IPS-18c (cell line): ENCODE data around the gene KLHL11.

ENCODE experiments used
- H3K4me3 ChIP-seq: 2 replicates; pipeline ENCODE4 v1.7.0; 2013; ENCODE audit warnings: low read depth, mild to moderate bottlenecking, low read length, moderate library complexity; ENCODE audit not compliant: insufficient read depth
- H3K9me3 ChIP-seq: one replicate; pipeline ENCODE4 v1.6.1; 2013; ENCODE audit warnings: mild to moderate bottlenecking, low read length, moderate library complexity; ENCODE audit not compliant: control insufficient read depth, insufficient read depth

KLHL11 gene

GRCh38 chr17:41822216-41823140 is 42.7 kb downstream of the KLHL11 start:
- Histone ChIP-seq H3K9me3 (peaks cover 2% of the 10 kb centered on the region), H3K4me3 (no peak overlapping the region)

- H3K9me3 ChIP-seq, result peaks cover 2% of the 10 kb centered on the region
These were observed 43.4 kb downstream of the KLHL11 start for GRCh38 chr17:41821776-41822175.

GRCh38 chr17:41818024-41818423 is 47.2 kb downstream of the KLHL11 start:
- H3K9me3 ChIP-seq, result peaks cover 2% of the 10 kb centered on the region
- H3K4me3 ChIP-seq, result no peak overlapping the region

More at GRCh38 chr17:41821776-41822175, 43.4 kb downstream of the KLHL11 start:
- H3K4me3 ChIP-seq, result no peak overlapping the region

- Histone ChIP-seq H3K4me3 (no peak overlapping the region), H3K9me3 (peaks cover 2% of the 10 kb centered on the region)
These were observed 48.4 kb downstream of the KLHL11 start for GRCh38 chr17:41816637-41817320.

- Histone ChIP-seq H3K4me3 (peak overlapping the region; percentile 96), H3K9me3 (peaks cover 2% of the 10 kb centered on the region)
These were observed 51.0 kb downstream of the KLHL11 start for GRCh38 chr17:41814195-41814594.

- Histone ChIP-seq H3K4me3 (peak overlapping the region; percentile 96), H3K9me3 (peaks cover 2% of the 10 kb centered on the region)
These were observed 51.5 kb downstream of the KLHL11 start for GRCh38 chr17:41813699-41814124.

- peak overlapping the region; percentile 96 for H3K4me3 ChIP-seq
- H3K9me3 ChIP-seq, result peaks cover 4% of the 10 kb centered on the region
These were observed 52.0 kb downstream of the KLHL11 start for GRCh38 chr17:41813152-41813680.

GRCh38 chr17:41812381-41813151 is 52.7 kb downstream of the KLHL11 start, which contains the start of gene FKBP10:
FKBP10 (plus strand) TSS chr17:41813004; CDS start chr17:41813035, 31 bp downstream.
- Histone ChIP-seq H3K4me3 (peak within 1 kb of the TSS; percentile 96), H3K9me3 (peaks cover 2% of the 10 kb centered on the region)

GRCh38 chr17:41811549-41812380 is 53.5 kb downstream of the KLHL11 start, which contains the start of gene P3H4:
P3H4 (minus strand) TSS chr17:41811949; CDS start chr17:41811915, 34 bp downstream.
- peaks cover 2% of the 10 kb centered on the region for H3K9me3 ChIP-seq
- peak within 1 kb of the TSS; percentile 96 for H3K4me3 ChIP-seq

GRCh38 chr17:41810659-41811548 is 54.3 kb downstream of the KLHL11 start:
- Histone ChIP-seq H3K9me3 (peaks cover 2% of the 10 kb centered on the region), H3K4me3 (peak overlapping the region; percentile 96)

- Histone ChIP-seq H3K9me3 (peaks cover 2% of the 10 kb centered on the region), H3K4me3 (no peak overlapping the region)
These were observed 58.4 kb downstream of the KLHL11 start for GRCh38 chr17:41806685-41807445.
